ENCODE data around the gene GATAD1. TPM values are rescaled to one million over a fixed set of nuclear protein-coding genes. Genes with fewer than 3 reads are reported as not detected.
"Not testable (repeated sequence)": the region's sequence is repeated elsewhere in the genome, so short reads cannot be mapped to it uniquely, and the experiment has no call there.

GATAD1 gene
- total and polyA plus RNA-seq, 2 donors from 2014 or later: 17.5 to 35.8 TPM

DNA sequence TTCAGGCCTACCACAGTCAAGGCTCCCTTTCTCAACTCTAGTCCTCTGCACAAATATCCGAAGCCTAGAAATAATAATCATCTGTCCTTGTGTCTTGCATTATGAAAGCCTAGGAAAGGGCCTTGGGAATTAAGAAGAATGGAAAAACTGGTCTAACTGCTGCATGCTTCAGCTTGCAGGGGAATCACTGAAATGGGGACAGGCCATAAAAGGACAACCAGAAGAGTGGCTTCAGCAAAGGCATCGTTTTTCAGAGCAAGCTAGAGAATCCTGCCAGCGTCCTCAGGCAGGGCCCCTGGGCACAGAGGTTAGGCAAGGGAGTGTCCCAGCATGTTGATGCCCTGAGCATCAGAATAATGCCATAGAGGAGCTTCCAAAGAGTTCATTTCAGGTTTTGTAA lies 17.2 kb downstream of the GATAD1 start:
- Histone ChIP-seq H3K27ac (ENCODE audit: low read depth in 2 of 2, low read length in 2 of 2) (no peak overlapping the region), H3K4me3 (ENCODE audit: low read length in 3 of 3) (no peak overlapping the region), H3K36me3 (ENCODE audit: control insufficient read depth in 2 of 3, insufficient read depth in 3 of 3, low read length in 3 of 3) (no peaks in the 10 kb centered on the region), H3K27me3 (ENCODE audit: control insufficient read depth, insufficient read depth, low read length) (no peaks in the 10 kb centered on the region), H3K4me1 (ENCODE audit: control insufficient read depth in 2 of 3, insufficient read depth in 2 of 3, low read depth in 1 of 3, low read length in 3 of 3) (peaks cover 0 to 2% (median 0%) of the 10 kb centered on the region in 3 donors), H3K9ac (ENCODE audit: low read length in 3 of 3) (no peak overlapping the region), H3K9me3 (ENCODE audit: control insufficient read depth in 2 of 3, insufficient read depth in 1 of 3, low read length in 3 of 3) (no peaks in the 10 kb centered on the region)
- TF ChIP-seq, protein P1, sequence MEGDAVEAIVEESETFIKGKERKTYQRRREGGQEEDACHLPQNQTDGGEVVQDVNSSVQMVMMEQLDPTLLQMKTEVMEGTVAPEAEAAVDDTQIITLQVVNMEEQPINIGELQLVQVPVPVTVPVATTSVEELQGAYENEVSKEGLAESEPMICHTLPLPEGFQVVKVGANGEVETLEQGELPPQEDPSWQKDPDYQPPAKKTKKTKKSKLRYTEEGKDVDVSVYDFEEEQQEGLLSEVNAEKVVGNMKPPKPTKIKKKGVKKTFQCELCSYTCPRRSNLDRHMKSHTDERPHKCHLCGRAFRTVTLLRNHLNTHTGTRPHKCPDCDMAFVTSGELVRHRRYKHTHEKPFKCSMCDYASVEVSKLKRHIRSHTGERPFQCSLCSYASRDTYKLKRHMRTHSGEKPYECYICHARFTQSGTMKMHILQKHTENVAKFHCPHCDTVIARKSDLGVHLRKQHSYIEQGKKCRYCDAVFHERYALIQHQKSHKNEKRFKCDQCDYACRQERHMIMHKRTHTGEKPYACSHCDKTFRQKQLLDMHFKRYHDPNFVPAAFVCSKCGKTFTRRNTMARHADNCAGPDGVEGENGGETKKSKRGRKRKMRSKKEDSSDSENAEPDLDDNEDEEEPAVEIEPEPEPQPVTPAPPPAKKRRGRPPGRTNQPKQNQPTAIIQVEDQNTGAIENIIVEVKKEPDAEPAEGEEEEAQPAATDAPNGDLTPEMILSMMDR (IDR thresholded peaks at IDR 0.05; ENCODE audit: borderline replicate concordance, extremely low read depth, insufficient read depth): no peak
- intact Hi-C loops (cut with DNase I): no loop called here
- DNase-seq (no peak), FAIRE-seq (no peak)

DNA sequence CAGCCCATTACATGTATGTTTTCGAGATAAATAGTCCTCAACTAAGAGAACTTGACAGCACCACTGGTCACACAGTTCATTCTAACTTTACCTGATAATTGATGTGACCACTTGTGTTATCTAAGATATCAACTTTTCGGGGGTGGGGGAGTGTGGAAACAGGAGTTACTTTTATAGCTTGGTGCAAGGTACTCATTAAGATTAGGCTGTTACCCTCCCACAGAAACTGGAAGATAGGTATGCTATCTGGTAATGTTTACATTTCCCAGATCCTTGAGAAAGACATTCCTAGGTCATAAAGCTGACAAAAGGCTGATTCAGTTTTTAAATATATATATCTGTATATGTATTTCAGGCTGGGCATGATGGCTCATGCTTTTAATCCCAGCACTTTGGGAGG lies 19.4 kb downstream of the GATAD1 start:
- Histone ChIP-seq H3K36me3 (ENCODE audit: control insufficient read depth in 2 of 3, insufficient read depth in 3 of 3, low read length in 3 of 3) (no peaks in the 10 kb centered on the region), H3K9ac (ENCODE audit: low read length in 3 of 3) (no peak overlapping the region), H3K4me3 (ENCODE audit: low read length in 3 of 3) (no peak overlapping the region), H3K4me1 (ENCODE audit: control insufficient read depth in 2 of 3, insufficient read depth in 2 of 3, low read depth in 1 of 3, low read length in 3 of 3) (peaks cover 0 to 1% (median 0%) of the 10 kb centered on the region in 3 donors), H3K27ac (ENCODE audit: low read depth in 2 of 2, low read length in 2 of 2) (no peak overlapping the region), H3K27me3 (ENCODE audit: control insufficient read depth, insufficient read depth, low read length) (no peaks in the 10 kb centered on the region), H3K9me3 (ENCODE audit: control insufficient read depth in 2 of 3, insufficient read depth in 1 of 3, low read length in 3 of 3) (no peaks in the 10 kb centered on the region)
- intact Hi-C loops (cut with DNase I): no loop called here
- TF ChIP-seq, protein P1 (IDR thresholded peaks at IDR 0.05; ENCODE audit: borderline replicate concordance, extremely low read depth, insufficient read depth): no peak
- no peak for FAIRE-seq
- no peak for DNase-seq

DNA sequence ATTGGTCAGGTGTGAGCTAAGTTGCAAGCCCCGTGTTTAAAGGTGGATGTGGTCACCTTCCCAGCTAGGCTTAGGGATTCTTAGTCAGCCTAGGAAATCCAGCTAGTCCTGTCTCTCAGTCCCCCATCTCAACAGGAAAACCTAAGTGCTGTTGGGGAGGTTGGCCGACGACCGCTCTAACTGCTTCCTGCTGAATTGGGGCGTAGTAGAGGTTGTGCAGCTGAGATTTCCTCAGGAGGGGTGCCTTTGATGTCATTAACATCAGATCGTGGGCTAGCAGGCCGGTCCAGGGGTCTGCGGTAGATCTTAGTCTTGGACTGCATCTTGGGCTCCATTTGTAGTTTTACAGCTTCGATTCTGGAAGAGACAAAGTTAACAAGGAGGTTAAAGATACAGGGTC lies 21.3 kb downstream of the GATAD1 start:
- H3K9ac ChIP-seq (ENCODE audit: low read length in 3 of 3); H3K9me3 ChIP-seq (ENCODE audit: control insufficient read depth in 2 of 3, insufficient read depth in 1 of 3, low read length in 3 of 3); FAIRE-seq; H3K4me1 ChIP-seq (ENCODE audit: control insufficient read depth in 2 of 3, insufficient read depth in 2 of 3, low read depth in 1 of 3, low read length in 3 of 3); H3K27me3 ChIP-seq (ENCODE audit: control insufficient read depth, insufficient read depth, low read length); DNase-seq; intact Hi-C loops (cut with DNase I); H3K36me3 ChIP-seq (ENCODE audit: control insufficient read depth in 2 of 3, insufficient read depth in 3 of 3, low read length in 3 of 3); H3K4me3 ChIP-seq (ENCODE audit: low read length in 3 of 3); H3K27ac ChIP-seq (ENCODE audit: low read depth in 2 of 2, low read length in 2 of 2): not testable (repeated sequence)

DNA sequence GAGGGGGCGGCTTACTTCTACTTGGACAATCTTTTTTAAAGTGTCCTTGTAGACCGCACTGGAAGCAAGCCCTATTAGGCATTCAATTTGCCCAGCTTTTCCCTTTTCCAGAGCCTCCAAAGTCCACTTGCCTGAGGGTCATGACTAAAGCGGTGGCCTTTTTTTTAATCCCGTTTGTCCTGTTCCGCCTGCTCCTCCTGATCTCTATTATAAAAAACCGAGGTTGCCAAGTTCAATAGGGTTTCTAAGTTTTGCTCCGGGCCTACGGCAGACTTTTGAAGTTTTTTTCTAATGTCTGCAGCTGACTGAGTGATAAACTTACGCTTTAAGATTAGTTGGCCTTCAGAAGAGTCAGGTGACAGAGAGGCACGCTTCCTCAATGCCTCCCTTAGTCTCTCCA lies 26.7 kb downstream of the GATAD1 start:
- H3K36me3 ChIP-seq (ENCODE audit: control insufficient read depth in 2 of 3, insufficient read depth in 3 of 3, low read length in 3 of 3); intact Hi-C loops (cut with DNase I); H3K4me1 ChIP-seq (ENCODE audit: control insufficient read depth in 2 of 3, insufficient read depth in 2 of 3, low read depth in 1 of 3, low read length in 3 of 3); H3K9me3 ChIP-seq (ENCODE audit: control insufficient read depth in 2 of 3, insufficient read depth in 1 of 3, low read length in 3 of 3); H3K27ac ChIP-seq (ENCODE audit: low read depth in 2 of 2, low read length in 2 of 2); FAIRE-seq; H3K4me3 ChIP-seq (ENCODE audit: low read length in 3 of 3); H3K9ac ChIP-seq (ENCODE audit: low read length in 3 of 3); DNase-seq; H3K27me3 ChIP-seq (ENCODE audit: control insufficient read depth, insufficient read depth, low read length): not testable (repeated sequence)

DNA sequence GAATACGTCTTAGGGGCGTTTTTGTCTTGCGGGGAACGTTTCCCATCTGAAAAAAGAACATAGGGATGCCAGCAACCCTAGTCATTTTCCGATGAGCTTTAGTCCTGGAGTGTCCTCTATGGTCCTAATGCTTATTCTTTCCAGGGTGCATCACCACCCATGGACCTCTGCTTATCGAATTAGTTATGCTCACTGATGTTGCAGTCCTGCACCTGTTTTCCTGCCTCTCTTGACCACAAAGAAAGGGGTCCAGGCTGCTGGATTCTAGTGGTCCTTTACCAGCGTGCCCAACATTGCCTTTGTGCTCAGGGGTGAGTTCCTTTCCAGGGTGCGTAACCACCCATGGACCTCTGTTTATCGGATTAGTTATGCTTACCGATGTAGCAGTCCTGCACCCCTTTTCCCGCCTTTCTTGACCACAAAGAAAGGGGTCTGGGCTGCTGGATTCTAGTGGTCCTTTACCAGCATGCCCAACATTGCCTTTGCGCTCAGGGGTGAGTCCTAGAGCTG lies 28.0 kb downstream of the GATAD1 start:
- FAIRE-seq; H3K36me3 ChIP-seq (ENCODE audit: control insufficient read depth in 2 of 3, insufficient read depth in 3 of 3, low read length in 3 of 3); H3K9me3 ChIP-seq (ENCODE audit: control insufficient read depth in 2 of 3, insufficient read depth in 1 of 3, low read length in 3 of 3); H3K4me3 ChIP-seq (ENCODE audit: low read length in 3 of 3); intact Hi-C loops (cut with DNase I); H3K4me1 ChIP-seq (ENCODE audit: control insufficient read depth in 2 of 3, insufficient read depth in 2 of 3, low read depth in 1 of 3, low read length in 3 of 3); H3K9ac ChIP-seq (ENCODE audit: low read length in 3 of 3); H3K27me3 ChIP-seq (ENCODE audit: control insufficient read depth, insufficient read depth, low read length); H3K27ac ChIP-seq (ENCODE audit: low read depth in 2 of 2, low read length in 2 of 2); DNase-seq: not testable (repeated sequence)

GRCh38 chr7:92475851-92476590 lies 28.7 kb downstream of the GATAD1 start:
- intact Hi-C loops (cut with DNase I); H3K27ac ChIP-seq (ENCODE audit: low read depth in 2 of 2, low read length in 2 of 2); H3K4me3 ChIP-seq (ENCODE audit: low read length in 3 of 3); H3K4me1 ChIP-seq (ENCODE audit: control insufficient read depth in 2 of 3, insufficient read depth in 2 of 3, low read depth in 1 of 3, low read length in 3 of 3); H3K9ac ChIP-seq (ENCODE audit: low read length in 3 of 3); H3K36me3 ChIP-seq (ENCODE audit: control insufficient read depth in 2 of 3, insufficient read depth in 3 of 3, low read length in 3 of 3); DNase-seq; H3K9me3 ChIP-seq (ENCODE audit: control insufficient read depth in 2 of 3, insufficient read depth in 1 of 3, low read length in 3 of 3); H3K27me3 ChIP-seq (ENCODE audit: control insufficient read depth, insufficient read depth, low read length); FAIRE-seq: not testable (repeated sequence)

DNA sequence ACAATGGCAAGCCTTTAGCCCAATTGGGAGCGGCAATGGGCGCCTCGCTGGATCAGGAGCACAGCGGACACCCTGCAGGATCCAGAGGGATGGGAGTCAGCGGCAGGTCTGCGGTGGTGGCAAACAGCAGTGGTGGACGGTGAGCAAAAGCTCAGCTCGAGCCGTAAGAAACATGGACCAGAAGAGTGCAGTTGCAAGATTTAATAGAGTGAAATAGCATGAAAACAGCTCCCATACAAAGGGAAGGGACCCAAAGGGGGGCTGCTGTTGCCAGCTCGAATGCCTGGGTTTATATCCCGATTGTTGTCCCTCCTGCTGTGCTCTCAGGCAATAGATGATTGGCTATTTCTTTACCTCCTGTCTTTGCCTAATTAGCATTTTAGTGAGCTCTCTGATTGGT lies 30.4 kb downstream of the GATAD1 start, which contains the start of gene ERVW-1:
ERVW-1 (minus strand) TSS at position 266 of the 400 bp plus-strand sequence. CDS start 7,565 bp downstream, outside the sequence.
- H3K9ac ChIP-seq (ENCODE audit: low read length in 3 of 3); H3K36me3 ChIP-seq (ENCODE audit: control insufficient read depth in 2 of 3, insufficient read depth in 3 of 3, low read length in 3 of 3); H3K4me3 ChIP-seq (ENCODE audit: low read length in 3 of 3); intact Hi-C loops (cut with DNase I); FAIRE-seq; H3K27ac ChIP-seq (ENCODE audit: low read depth in 2 of 2, low read length in 2 of 2); DNase-seq; H3K27me3 ChIP-seq (ENCODE audit: control insufficient read depth, insufficient read depth, low read length); H3K4me1 ChIP-seq (ENCODE audit: control insufficient read depth in 2 of 3, insufficient read depth in 2 of 3, low read depth in 1 of 3, low read length in 3 of 3); H3K9me3 ChIP-seq (ENCODE audit: control insufficient read depth in 2 of 3, insufficient read depth in 1 of 3, low read length in 3 of 3): not testable (repeated sequence)

Measured in kidney (tissue), 14 donors.